ENCODE data around the gene LZIC.

LZIC gene

DNA sequence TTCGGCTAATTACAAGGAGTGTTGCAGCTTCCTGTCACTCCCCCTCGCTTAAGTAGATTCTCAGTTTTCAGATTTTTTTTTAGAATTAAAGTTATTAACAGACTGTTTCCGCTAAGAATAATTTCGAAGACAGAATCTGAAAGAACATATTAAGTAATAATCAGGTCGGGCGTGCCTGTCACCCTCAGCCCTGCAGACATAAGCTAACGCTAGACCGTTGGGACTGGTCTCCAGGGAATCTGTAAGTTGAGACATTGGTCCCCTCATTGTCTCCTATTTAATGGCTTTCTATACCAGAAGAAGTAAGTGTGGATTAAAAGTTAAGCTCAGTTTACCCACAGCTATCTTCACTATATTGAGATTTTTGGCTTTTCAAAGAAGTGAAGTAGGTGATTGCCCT lies 14.5 kb upstream of the LZIC start:
- Histone ChIP-seq H3K9me3 (ENCODE audit: control insufficient read depth, low read length) (no peaks in the 10 kb centered on the region), H3K79me1 (replicated peaks; ENCODE audit: low read length, poor library complexity, severe bottlenecking) (peaks cover 15% of the 10 kb centered on the region), H2BK120ac (ENCODE audit: low read depth, low read length) (no peak overlapping the region), H3K27ac (ENCODE audit: low read length, poor library complexity, severe bottlenecking) (no peak overlapping the region), H3K4me3 (ENCODE audit: insufficient read depth in 1 of 2, low read depth in 1 of 2, low read length in 2 of 2) (no peak overlapping the region), H3K4me2 (ENCODE audit: low read length, poor library complexity, severe bottlenecking) (no peak overlapping the region), H2BK15ac (ENCODE audit: low read depth, poor library complexity, severe bottlenecking) (no peak overlapping the region), H2AFZ (ENCODE audit: low read depth, low read length) (no peak overlapping the region), H2BK12ac (ENCODE audit: low read length in 2 of 2) (no peak overlapping the region), H3K14ac (ENCODE audit: low read length in 2 of 2) (no peak overlapping the region), H3K27me3 (ENCODE audit: control insufficient read depth in 1 of 2, insufficient read depth in 1 of 2, low read length in 2 of 2) (no peaks in the 10 kb centered on the region), H3K9ac (ENCODE audit: low read length) (no peak overlapping the region), H3K4me1 (ENCODE audit: control insufficient read depth, insufficient read depth, low read depth, low read length) (peaks cover 3% of the 10 kb centered on the region), H4K8ac (ENCODE audit: low read length) (no peak overlapping the region), H3K18ac (ENCODE audit: low read depth in 1 of 2, low read length in 2 of 2) (no peak overlapping the region), H2AK5ac (ENCODE audit: low read length, severe bottlenecking) (no peak overlapping the region), H3K36me3 (ENCODE audit: control insufficient read depth in 1 of 2, insufficient read depth in 2 of 2, low read depth in 1 of 2, low read length in 2 of 2) (peaks cover 4 to 8% of the 10 kb centered on the region in 2 experiments), H3K23ac (ENCODE audit: low read length in 2 of 2) (no peak overlapping the region), H2BK5ac (ENCODE audit: low read depth, low read length, poor library complexity, severe bottlenecking) (no peak overlapping the region), H4K91ac (ENCODE audit: low read length) (no peak overlapping the region), H3K4ac (ENCODE audit: low read depth in 1 of 2, low read length in 2 of 2) (no peak overlapping the region)
- no peak for DNase-seq
- 95% methylated on average over 6 of the region's 8 CpGs for WGBS

DNA sequence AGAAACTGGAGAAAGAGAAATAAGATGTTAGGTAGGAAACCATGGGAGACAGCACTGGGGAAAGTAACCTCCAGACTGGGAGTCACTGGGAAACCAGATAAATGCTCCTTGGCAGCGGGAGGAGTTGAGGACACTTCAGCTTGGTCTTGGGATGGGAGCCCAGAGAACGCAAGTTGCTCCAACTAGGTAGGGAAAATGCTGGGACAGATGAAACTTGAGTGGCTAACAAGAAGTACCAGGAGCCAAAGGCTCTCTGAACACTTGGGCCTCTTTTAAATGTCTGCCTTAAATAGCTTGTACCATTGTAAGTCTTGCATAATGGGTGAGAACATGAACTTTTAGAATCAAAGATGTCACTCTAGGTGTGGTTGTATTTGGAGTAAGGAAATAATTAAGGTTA lies 3.1 kb upstream of the LZIC start:
- no peak overlapping the region for H2BK15ac ChIP-seq (ENCODE audit: low read depth, poor library complexity, severe bottlenecking)
- no peak overlapping the region for H4K8ac ChIP-seq (ENCODE audit: low read length)
- H3K23ac ChIP-seq (ENCODE audit: low read length in 2 of 2), result no peak overlapping the region
- no peak overlapping the region for H2BK5ac ChIP-seq (ENCODE audit: low read depth, low read length, poor library complexity, severe bottlenecking)
- no peak overlapping the region for H3K4me2 ChIP-seq (ENCODE audit: low read length, poor library complexity, severe bottlenecking)
- H2AK5ac ChIP-seq (ENCODE audit: low read length, severe bottlenecking), result no peak overlapping the region
- no peak overlapping the region for H3K27ac ChIP-seq (ENCODE audit: low read length, poor library complexity, severe bottlenecking)
- no peak overlapping the region for H2BK12ac ChIP-seq (ENCODE audit: low read length in 2 of 2)
- WGBS, result 98% methylated on average over 2 of the region's 2 CpGs
- no peak overlapping the region for H3K14ac ChIP-seq (ENCODE audit: low read length in 2 of 2)
- no peak overlapping the region for H2AFZ ChIP-seq (ENCODE audit: low read depth, low read length)
- H3K4me1 ChIP-seq (ENCODE audit: control insufficient read depth, insufficient read depth, low read depth, low read length), result peaks cover 6% of the 10 kb centered on the region
- no peak overlapping the region for H2BK120ac ChIP-seq (ENCODE audit: low read depth, low read length)
- H3K9ac ChIP-seq (ENCODE audit: low read length), result no peak overlapping the region
- no peaks in the 10 kb centered on the region for H3K27me3 ChIP-seq (ENCODE audit: control insufficient read depth in 1 of 2, insufficient read depth in 1 of 2, low read length in 2 of 2)
- H3K18ac ChIP-seq (ENCODE audit: low read depth in 1 of 2, low read length in 2 of 2), result no peak overlapping the region
- H3K79me1 ChIP-seq (replicated peaks; ENCODE audit: low read length, poor library complexity, severe bottlenecking), result peaks cover 23% of the 10 kb centered on the region
- H4K91ac ChIP-seq (ENCODE audit: low read length), result no peak overlapping the region
- H3K4me3 ChIP-seq (ENCODE audit: insufficient read depth in 1 of 2, low read depth in 1 of 2, low read length in 2 of 2), result no peak overlapping the region
- no peak overlapping the region for H3K4ac ChIP-seq (ENCODE audit: low read depth in 1 of 2, low read length in 2 of 2)
- no peaks in the 10 kb centered on the region for H3K9me3 ChIP-seq (ENCODE audit: control insufficient read depth, low read length)
- DNase-seq, result no peak
- H3K36me3 ChIP-seq (ENCODE audit: control insufficient read depth in 1 of 2, insufficient read depth in 2 of 2, low read depth in 1 of 2, low read length in 2 of 2), result peaks cover 4 to 13% of the 10 kb centered on the region in 2 experiments

GRCh38 chr1:9942399-9942938 lies 722 bp downstream of the LZIC start:
- H3K9ac ChIP-seq (ENCODE audit: low read length), result peak overlapping the region; percentile 99
- H3K23ac ChIP-seq (ENCODE audit: low read length in 2 of 2), result no peak overlapping the region
- peaks cover 4 to 22% of the 10 kb centered on the region in 2 experiments for H3K36me3 ChIP-seq (ENCODE audit: control insufficient read depth in 1 of 2, insufficient read depth in 2 of 2, low read depth in 1 of 2, low read length in 2 of 2)
- H2BK5ac ChIP-seq (ENCODE audit: low read depth, low read length, poor library complexity, severe bottlenecking), result no peak overlapping the region
- H3K27ac ChIP-seq (ENCODE audit: low read length, poor library complexity, severe bottlenecking), result peak overlapping the region; percentile 88
- H3K14ac ChIP-seq (ENCODE audit: low read length in 2 of 2), result no peak overlapping the region
- no peak overlapping the region for H4K91ac ChIP-seq (ENCODE audit: low read length)
- peak overlapping the region; percentile 47 for H4K8ac ChIP-seq (ENCODE audit: low read length)
- H3K4me2 ChIP-seq (ENCODE audit: low read length, poor library complexity, severe bottlenecking), result peak overlapping the region; percentile 96
- peak overlapping the region; percentile 85 for H2BK120ac ChIP-seq (ENCODE audit: low read depth, low read length)
- H3K4ac ChIP-seq (ENCODE audit: low read depth in 1 of 2, low read length in 2 of 2), result peak overlapping the region in 1 of 2 experiments; percentile 8
- no peaks in the 10 kb centered on the region for H3K27me3 ChIP-seq (ENCODE audit: control insufficient read depth in 1 of 2, insufficient read depth in 1 of 2, low read length in 2 of 2)
- no peaks in the 10 kb centered on the region for H3K9me3 ChIP-seq (ENCODE audit: control insufficient read depth, low read length)
- peak overlapping the region; percentile 67 to 99 for H3K4me3 ChIP-seq (ENCODE audit: insufficient read depth in 1 of 2, low read depth in 1 of 2, low read length in 2 of 2)
- H2AFZ ChIP-seq (ENCODE audit: low read depth, low read length), result peak overlapping the region; percentile 72
- no peak overlapping the region for H2AK5ac ChIP-seq (ENCODE audit: low read length, severe bottlenecking)
- H2BK15ac ChIP-seq (ENCODE audit: low read depth, poor library complexity, severe bottlenecking), result no peak overlapping the region
- H3K79me1 ChIP-seq (replicated peaks; ENCODE audit: low read length, poor library complexity, severe bottlenecking), result peaks cover 12% of the 10 kb centered on the region
- peak; percentile 80 for DNase-seq
- 2% methylated on average over 9 of the region's 14 CpGs for whole genome bisulfite sequencing
- H2BK12ac ChIP-seq (ENCODE audit: low read length in 2 of 2), result no peak overlapping the region
- H3K4me1 ChIP-seq (ENCODE audit: control insufficient read depth, insufficient read depth, low read depth, low read length), result peaks cover 6% of the 10 kb centered on the region
- peak overlapping the region; percentile 28 to 88 for H3K18ac ChIP-seq (ENCODE audit: low read depth in 1 of 2, low read length in 2 of 2)

GRCh38 chr1:9929431-9930385 lies 13.5 kb downstream of the LZIC start:
- peak overlapping the region; percentile 28 for H4K8ac ChIP-seq (ENCODE audit: low read length)

More at GRCh38 chr1:9929431-9930385, 13.5 kb downstream of the LZIC start:
- DNase-seq, result peak; percentile 19
- H3K9me3 ChIP-seq (ENCODE audit: control insufficient read depth, low read length), result no peaks in the 10 kb centered on the region
- H2AK5ac ChIP-seq (ENCODE audit: low read length, severe bottlenecking), result no peak overlapping the region
- no peak overlapping the region for H3K23ac ChIP-seq (ENCODE audit: low read length in 2 of 2)
- peaks cover 5% of the 10 kb centered on the region for H3K4me1 ChIP-seq (ENCODE audit: control insufficient read depth, insufficient read depth, low read depth, low read length)
- no peak overlapping the region for H2BK120ac ChIP-seq (ENCODE audit: low read depth, low read length)
- H2BK12ac ChIP-seq (ENCODE audit: low read length in 2 of 2), result no peak overlapping the region
- no peak overlapping the region for H3K4me3 ChIP-seq (ENCODE audit: insufficient read depth in 1 of 2, low read depth in 1 of 2, low read length in 2 of 2)
- no peak overlapping the region for H2BK15ac ChIP-seq (ENCODE audit: low read depth, poor library complexity, severe bottlenecking)
- no peaks in the 10 kb centered on the region for H3K27me3 ChIP-seq (ENCODE audit: control insufficient read depth in 1 of 2, insufficient read depth in 1 of 2, low read length in 2 of 2)
- no peak overlapping the region for H3K14ac ChIP-seq (ENCODE audit: low read length in 2 of 2)
- H3K4ac ChIP-seq (ENCODE audit: low read depth in 1 of 2, low read length in 2 of 2), result no peak overlapping the region
- no peak overlapping the region for H3K27ac ChIP-seq (ENCODE audit: low read length, poor library complexity, severe bottlenecking)
- no peak overlapping the region for H2AFZ ChIP-seq (ENCODE audit: low read depth, low read length)
- no peak overlapping the region for H2BK5ac ChIP-seq (ENCODE audit: low read depth, low read length, poor library complexity, severe bottlenecking)
- WGBS, result 63% methylated on average over 14 of the region's 15 CpGs
- H3K9ac ChIP-seq (ENCODE audit: low read length), result no peak overlapping the region
- peak overlapping the region; percentile 53 for H3K4me2 ChIP-seq (ENCODE audit: low read length, poor library complexity, severe bottlenecking)
- peak overlapping the region in 1 of 2 experiments; percentile 43 for H3K18ac ChIP-seq (ENCODE audit: low read depth in 1 of 2, low read length in 2 of 2)
- H3K36me3 ChIP-seq (ENCODE audit: control insufficient read depth in 1 of 2, insufficient read depth in 2 of 2, low read depth in 1 of 2, low read length in 2 of 2), result peaks cover 10 to 47% of the 10 kb centered on the region in 2 experiments
- peaks cover 7% of the 10 kb centered on the region for H3K79me1 ChIP-seq (replicated peaks; ENCODE audit: low read length, poor library complexity, severe bottlenecking)
- no peak overlapping the region for H4K91ac ChIP-seq (ENCODE audit: low read length)

Data from mesenchymal stem cell (in vitro differentiated cells and primary cell).